GM23338 (cell line): Measurements from ENCODE around the gene RAB43. TPM values are rescaled to one million over a fixed set of nuclear protein-coding genes. Genes with fewer than 3 reads are reported as not detected.

Experiments
- ATAC-seq: fragments of 200-7000 bp; cut with Tn5 transposase; 3 replicates; pipeline ENCODE4 v1.9.1; 2020
- DNase-seq: peaks from one replicate; pipeline ENCODE4 v3.0.0-alpha.2; 2015; ENCODE audit warnings: low spot score
- H2AFZ ChIP-seq: fragments of 200-600 bp; sonication (generic); 2 replicates; pipeline ENCODE4 v1.8.0; 2016; ENCODE audit warnings: antibody characterized with exemption, mild to moderate bottlenecking, moderate library complexity
- H3F3A ChIP-seq: fragments of 200-600 bp; sonication (generic); replicated peaks from 2 replicates; pipeline ENCODE4 v1.8.0; 2017; ENCODE audit warnings: antibody characterized with exemption, mixed run types, low read depth
- H3K27ac ChIP-seq: fragments of 200-600 bp; sonication (generic); 2 replicates; pipeline ENCODE4 v1.6.1; 2016; ENCODE audit warnings: low read depth
- H3K27me3 ChIP-seq: fragments of 200-600 bp; sonication (generic); 2 replicates; pipeline ENCODE4 v1.8.0; 2016; ENCODE audit warnings: mild to moderate bottlenecking, mixed run types, moderate library complexity; ENCODE audit not compliant: insufficient read depth
- H3K36me3 ChIP-seq: fragments of 200-600 bp; sonication (generic); 2 replicates; pipeline ENCODE4 v1.8.0; 2016; ENCODE audit warnings: mild to moderate bottlenecking; ENCODE audit not compliant: insufficient read depth
- H3K4me1 ChIP-seq: fragments of 200-600 bp; sonication (generic); 2 replicates; pipeline ENCODE4 v1.8.0; 2016; ENCODE audit warnings: mild to moderate bottlenecking, moderate library complexity; ENCODE audit not compliant: insufficient read depth
- H3K4me2 ChIP-seq: fragments of 200-600 bp; sonication (generic); 2 replicates; pipeline ENCODE4 v1.7.1; 2017; ENCODE audit warnings: mixed run types
- H3K4me3 ChIP-seq: fragments of 200-600 bp; sonication (generic); 2 replicates; pipeline ENCODE4 v1.6.1; 2016; ENCODE audit warnings: mixed run types
- H3K79me2 ChIP-seq: fragments of 200-600 bp; sonication (generic); replicated peaks from 2 replicates; pipeline ENCODE4 v1.8.0; 2017; ENCODE audit warnings: mild to moderate bottlenecking; ENCODE audit not compliant: insufficient read depth
- H3K9me2 ChIP-seq: fragments of 200-600 bp; sonication (generic); 2 replicates; pipeline ENCODE4 v1.8.0; 2017; ENCODE audit not compliant: insufficient read depth
- H4K20me1 ChIP-seq: fragments of 200-600 bp; sonication (generic); replicated peaks from 2 replicates; pipeline ENCODE4 v1.8.0; 2017; ENCODE audit warnings: mild to moderate bottlenecking; ENCODE audit not compliant: insufficient read depth
- H3K27ac Mint-ChIP-seq: 2 replicates; pipeline ENCODE4 v1.8.0; 2020; ENCODE audit warnings: inconsistent platforms, mild to moderate bottlenecking, moderate library complexity, mixed read lengths
- H3K27me3 Mint-ChIP-seq: 3 replicates; pipeline ENCODE4 v1.8.0; 2022; ENCODE audit warnings: low read depth, mild to moderate bottlenecking, moderate library complexity, mixed read lengths, inconsistent platforms; ENCODE audit not compliant: insufficient read depth, poor library complexity
- H3K36me3 Mint-ChIP-seq: 3 replicates; pipeline ENCODE4 v1.8.0; 2021; ENCODE audit warnings: low read depth, mild to moderate bottlenecking, inconsistent platforms, moderate library complexity, mixed read lengths
- H3K4me1 Mint-ChIP-seq: 3 replicates; pipeline ENCODE4 v1.8.0; 2020; ENCODE audit warnings: mild to moderate bottlenecking, inconsistent platforms, mixed read lengths
- H3K4me3 Mint-ChIP-seq: 3 replicates; pipeline ENCODE4 v1.8.0; 2021; ENCODE audit warnings: moderate library complexity, mild to moderate bottlenecking, inconsistent platforms, mixed read lengths
- H3K9me3 Mint-ChIP-seq: 3 replicates; pipeline ENCODE4 v1.8.0; 2020; ENCODE audit warnings: moderate library complexity, mild to moderate bottlenecking, inconsistent platforms, mixed read lengths
- CREB1 ChIP-seq: fragments of 250-450 bp; sonication (Bioruptor Pico); IDR thresholded peaks from 2 replicates; pipeline ENCODE4 v1.5.0; 2020; ENCODE audit warnings: low read depth, mild to moderate bottlenecking, moderate library complexity
- EZH2 ChIP-seq: fragments of 200-600 bp; sonication (generic); IDR thresholded peaks from one replicate; pipeline ENCODE4 v1.8.0; 2017; ENCODE audit warnings: antibody characterized with exemption, mild to moderate bottlenecking, low read depth; ENCODE audit not compliant: unreplicated experiment
- EZH2phosphoT487 ChIP-seq: fragments of 200-600 bp; sonication (generic); IDR thresholded peaks from one replicate; pipeline ENCODE4 v1.8.1; 2018; ENCODE audit warnings: antibody characterized with exemption; ENCODE audit not compliant: unreplicated experiment
- JUNB ChIP-seq: IDR thresholded peaks from one replicate; pipeline ENCODE4 v1.6.1; 2016; ENCODE audit warnings: antibody characterized with exemption; ENCODE audit not compliant: unreplicated experiment
- NANOG ChIP-seq: IDR thresholded peaks from 2 replicates; pipeline ENCODE4 v1.6.1; 2016; ENCODE audit warnings: antibody characterized with exemption, borderline replicate concordance
- POLR2AphosphoS5 ChIP-seq: IDR thresholded peaks from 2 replicates; pipeline ENCODE4 v1.6.1; 2016; ENCODE audit warnings: antibody characterized with exemption, low read depth
- STAT1 ChIP-seq: IDR thresholded peaks from one replicate; pipeline ENCODE4 v1.6.1; 2016; ENCODE audit warnings: antibody characterized with exemption; ENCODE audit not compliant: unreplicated experiment
- ZNF114 ChIP-seq: fragments of 250-450 bp; sonication (Bioruptor Pico); IDR thresholded peaks from 2 replicates; pipeline ENCODE4 v1.5.0; 2020; ENCODE audit warnings: mild to moderate bottlenecking, moderate library complexity
- ZNF331 ChIP-seq: fragments of 250-450 bp; sonication (Bioruptor Pico); IDR thresholded peaks from 2 replicates; pipeline ENCODE4 v1.5.0; 2020; ENCODE audit warnings: low read depth, mild to moderate bottlenecking, moderate library complexity
- polyA plus RNA-seq: library from polyadenylated mRNA; unstranded; fragments of >200 nt; fragmentation: Nextera tagmentation; extraction: Ambion mirVana; gene quantifications from 2 replicates; pipeline ENCODE4 v1.2.1, GENCODE V29; 2016
- total RNA-seq: library from RNA; depleted of rRNA; stranded (reverse); fragments of >200 nt; shearing (Covaris generic); gene quantifications from 2 replicates; pipeline ENCODE4 v1.2.3, GENCODE V29; 2014
- TF ChIP-seq, protein P1 (sequence below): fragments of 250-450 bp; sonication (Bioruptor Pico); IDR thresholded peaks from 2 replicates; pipeline ENCODE4 v1.5.0; 2020; ENCODE audit warnings: mild to moderate bottlenecking, moderate library complexity
- TF ChIP-seq, protein P2 (sequence below): IDR thresholded peaks from one replicate; pipeline ENCODE4 v1.6.1; 2018; ENCODE audit warnings: antibody characterized with exemption; ENCODE audit not compliant: unreplicated experiment
- TF ChIP-seq, protein P3 (sequence below), 2 experiments: fragments of 200-600 bp in 1 of 2; sonication (generic) in 1 of 2; conservative IDR thresholded peaks; 2 replicates each; pipeline versions ENCODE4 v1.5.1 to v1.6.1; 2016 to 2017; ENCODE audit warnings: antibody characterized with exemption in 2 of 2, low read depth in 2 of 2, mild to moderate bottlenecking in 2 of 2, moderate library complexity in 1 of 2
- TF ChIP-seq, protein P4 (sequence below): IDR thresholded peaks from 2 replicates; pipeline ENCODE4 v1.6.1; 2016; ENCODE audit warnings: antibody characterized with exemption

The RAB43 gene
- total and polyA plus RNA-seq, 2 experiments from 2014 or later: 5.7 to 37.0 TPM

DNA sequence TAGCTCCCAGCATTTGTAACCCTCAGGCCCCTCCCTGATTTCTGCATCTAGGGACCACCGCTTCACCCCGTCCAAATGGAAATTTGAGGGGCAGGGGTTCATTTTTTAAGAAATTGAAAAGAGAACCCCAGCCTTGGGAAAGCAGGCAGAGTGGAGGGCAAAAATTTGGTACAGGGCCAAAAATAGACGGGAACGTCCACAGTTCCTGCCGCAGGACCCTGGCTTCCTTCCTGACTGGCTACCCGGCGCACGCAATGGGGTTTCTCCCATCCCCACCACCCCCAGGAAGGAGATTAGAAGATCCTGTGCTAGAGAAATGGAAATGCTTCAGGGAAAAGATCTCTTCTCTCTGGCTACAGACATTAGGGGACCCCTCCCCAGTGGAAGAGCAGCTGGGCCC lies 40.1 kb downstream of the RAB43 start:
- Mint-ChIP-seq H3K9me3 (no peaks in the 10 kb centered on the region), H3K36me3 (no peaks in the 10 kb centered on the region), H3K4me1 (no peaks in the 10 kb centered on the region), H3K27me3 (peaks cover 9% of the 10 kb centered on the region), H3K4me3 (no peak overlapping the region; the same call in 2 of the 3 replicates), H3K27ac (no peak overlapping the region; the same call in 1 of the 2 replicates)
- no peak for TF ChIP-seq ZNF331 (CRISPR knock-in tag)
- TF ChIP-seq, protein P1, sequence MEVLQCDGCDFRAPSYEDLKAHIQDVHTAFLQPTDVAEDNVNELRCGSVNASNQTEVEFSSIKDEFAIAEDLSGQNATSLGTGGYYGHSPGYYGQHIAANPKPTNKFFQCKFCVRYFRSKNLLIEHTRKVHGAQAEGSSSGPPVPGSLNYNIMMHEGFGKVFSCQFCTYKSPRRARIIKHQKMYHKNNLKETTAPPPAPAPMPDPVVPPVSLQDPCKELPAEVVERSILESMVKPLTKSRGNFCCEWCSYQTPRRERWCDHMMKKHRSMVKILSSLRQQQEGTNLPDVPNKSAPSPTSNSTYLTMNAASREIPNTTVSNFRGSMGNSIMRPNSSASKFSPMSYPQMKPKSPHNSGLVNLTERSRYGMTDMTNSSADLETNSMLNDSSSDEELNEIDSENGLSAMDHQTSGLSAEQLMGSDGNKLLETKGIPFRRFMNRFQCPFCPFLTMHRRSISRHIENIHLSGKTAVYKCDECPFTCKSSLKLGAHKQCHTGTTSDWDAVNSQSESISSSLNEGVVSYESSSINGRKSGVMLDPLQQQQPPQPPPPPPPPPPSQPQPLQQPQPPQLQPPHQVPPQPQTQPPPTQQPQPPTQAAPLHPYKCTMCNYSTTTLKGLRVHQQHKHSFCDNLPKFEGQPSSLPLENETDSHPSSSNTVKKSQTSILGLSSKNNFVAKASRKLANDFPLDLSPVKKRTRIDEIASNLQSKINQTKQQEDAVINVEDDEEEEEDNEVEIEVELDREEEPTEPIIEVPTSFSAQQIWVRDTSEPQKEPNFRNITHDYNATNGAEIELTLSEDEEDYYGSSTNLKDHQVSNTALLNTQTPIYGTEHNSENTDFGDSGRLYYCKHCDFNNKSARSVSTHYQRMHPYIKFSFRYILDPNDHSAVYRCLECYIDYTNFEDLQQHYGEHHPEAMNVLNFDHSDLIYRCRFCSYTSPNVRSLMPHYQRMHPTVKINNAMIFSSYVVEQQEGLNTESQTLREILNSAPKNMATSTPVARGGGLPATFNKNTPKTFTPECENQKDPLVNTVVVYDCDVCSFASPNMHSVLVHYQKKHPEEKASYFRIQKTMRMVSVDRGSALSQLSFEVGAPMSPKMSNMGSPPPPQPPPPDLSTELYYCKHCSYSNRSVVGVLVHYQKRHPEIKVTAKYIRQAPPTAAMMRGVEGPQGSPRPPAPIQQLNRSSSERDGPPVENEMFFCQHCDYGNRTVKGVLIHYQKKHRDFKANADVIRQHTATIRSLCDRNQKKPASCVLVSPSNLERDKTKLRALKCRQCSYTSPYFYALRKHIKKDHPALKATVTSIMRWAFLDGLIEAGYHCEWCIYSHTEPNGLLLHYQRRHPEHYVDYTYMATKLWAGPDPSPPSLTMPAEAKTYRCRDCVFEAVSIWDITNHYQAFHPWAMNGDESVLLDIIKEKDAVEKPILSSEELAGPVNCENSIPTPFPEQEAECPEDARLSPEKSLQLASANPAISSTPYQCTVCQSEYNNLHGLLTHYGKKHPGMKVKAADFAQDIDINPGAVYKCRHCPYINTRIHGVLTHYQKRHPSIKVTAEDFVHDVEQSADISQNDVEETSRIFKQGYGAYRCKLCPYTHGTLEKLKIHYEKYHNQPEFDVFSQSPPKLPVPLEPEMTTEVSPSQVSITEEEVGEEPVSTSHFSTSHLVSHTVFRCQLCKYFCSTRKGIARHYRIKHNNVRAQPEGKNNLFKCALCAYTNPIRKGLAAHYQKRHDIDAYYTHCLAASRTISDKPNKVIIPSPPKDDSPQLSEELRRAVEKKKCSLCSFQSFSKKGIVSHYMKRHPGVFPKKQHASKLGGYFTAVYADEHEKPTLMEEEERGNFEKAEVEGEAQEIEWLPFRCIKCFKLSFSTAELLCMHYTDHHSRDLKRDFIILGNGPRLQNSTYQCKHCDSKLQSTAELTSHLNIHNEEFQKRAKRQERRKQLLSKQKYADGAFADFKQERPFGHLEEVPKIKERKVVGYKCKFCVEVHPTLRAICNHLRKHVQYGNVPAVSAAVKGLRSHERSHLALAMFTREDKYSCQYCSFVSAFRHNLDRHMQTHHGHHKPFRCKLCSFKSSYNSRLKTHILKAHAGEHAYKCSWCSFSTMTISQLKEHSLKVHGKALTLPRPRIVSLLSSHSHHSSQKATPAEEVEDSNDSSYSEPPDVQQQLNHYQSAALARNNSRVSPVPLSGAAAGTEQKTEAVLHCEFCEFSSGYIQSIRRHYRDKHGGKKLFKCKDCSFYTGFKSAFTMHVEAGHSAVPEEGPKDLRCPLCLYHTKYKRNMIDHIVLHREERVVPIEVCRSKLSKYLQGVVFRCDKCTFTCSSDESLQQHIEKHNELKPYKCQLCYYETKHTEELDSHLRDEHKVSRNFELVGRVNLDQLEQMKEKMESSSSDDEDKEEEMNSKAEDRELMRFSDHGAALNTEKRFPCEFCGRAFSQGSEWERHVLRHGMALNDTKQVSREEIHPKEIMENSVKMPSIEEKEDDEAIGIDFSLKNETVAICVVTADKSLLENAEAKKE: no peak
- no peak for TF ChIP-seq JUNB
- TF ChIP-seq, protein P2, sequence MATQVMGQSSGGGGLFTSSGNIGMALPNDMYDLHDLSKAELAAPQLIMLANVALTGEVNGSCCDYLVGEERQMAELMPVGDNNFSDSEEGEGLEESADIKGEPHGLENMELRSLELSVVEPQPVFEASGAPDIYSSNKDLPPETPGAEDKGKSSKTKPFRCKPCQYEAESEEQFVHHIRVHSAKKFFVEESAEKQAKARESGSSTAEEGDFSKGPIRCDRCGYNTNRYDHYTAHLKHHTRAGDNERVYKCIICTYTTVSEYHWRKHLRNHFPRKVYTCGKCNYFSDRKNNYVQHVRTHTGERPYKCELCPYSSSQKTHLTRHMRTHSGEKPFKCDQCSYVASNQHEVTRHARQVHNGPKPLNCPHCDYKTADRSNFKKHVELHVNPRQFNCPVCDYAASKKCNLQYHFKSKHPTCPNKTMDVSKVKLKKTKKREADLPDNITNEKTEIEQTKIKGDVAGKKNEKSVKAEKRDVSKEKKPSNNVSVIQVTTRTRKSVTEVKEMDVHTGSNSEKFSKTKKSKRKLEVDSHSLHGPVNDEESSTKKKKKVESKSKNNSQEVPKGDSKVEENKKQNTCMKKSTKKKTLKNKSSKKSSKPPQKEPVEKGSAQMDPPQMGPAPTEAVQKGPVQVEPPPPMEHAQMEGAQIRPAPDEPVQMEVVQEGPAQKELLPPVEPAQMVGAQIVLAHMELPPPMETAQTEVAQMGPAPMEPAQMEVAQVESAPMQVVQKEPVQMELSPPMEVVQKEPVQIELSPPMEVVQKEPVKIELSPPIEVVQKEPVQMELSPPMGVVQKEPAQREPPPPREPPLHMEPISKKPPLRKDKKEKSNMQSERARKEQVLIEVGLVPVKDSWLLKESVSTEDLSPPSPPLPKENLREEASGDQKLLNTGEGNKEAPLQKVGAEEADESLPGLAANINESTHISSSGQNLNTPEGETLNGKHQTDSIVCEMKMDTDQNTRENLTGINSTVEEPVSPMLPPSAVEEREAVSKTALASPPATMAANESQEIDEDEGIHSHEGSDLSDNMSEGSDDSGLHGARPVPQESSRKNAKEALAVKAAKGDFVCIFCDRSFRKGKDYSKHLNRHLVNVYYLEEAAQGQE: no peak
- no peak for TF ChIP-seq ZNF114
- no peak for TF ChIP-seq NANOG
- no peak for TF ChIP-seq EZH2
- TF ChIP-seq CREB1 (CRISPR knock-in tag): no peak
- TF ChIP-seq POLR2AphosphoS5: no peak
- TF ChIP-seq, protein P3, sequence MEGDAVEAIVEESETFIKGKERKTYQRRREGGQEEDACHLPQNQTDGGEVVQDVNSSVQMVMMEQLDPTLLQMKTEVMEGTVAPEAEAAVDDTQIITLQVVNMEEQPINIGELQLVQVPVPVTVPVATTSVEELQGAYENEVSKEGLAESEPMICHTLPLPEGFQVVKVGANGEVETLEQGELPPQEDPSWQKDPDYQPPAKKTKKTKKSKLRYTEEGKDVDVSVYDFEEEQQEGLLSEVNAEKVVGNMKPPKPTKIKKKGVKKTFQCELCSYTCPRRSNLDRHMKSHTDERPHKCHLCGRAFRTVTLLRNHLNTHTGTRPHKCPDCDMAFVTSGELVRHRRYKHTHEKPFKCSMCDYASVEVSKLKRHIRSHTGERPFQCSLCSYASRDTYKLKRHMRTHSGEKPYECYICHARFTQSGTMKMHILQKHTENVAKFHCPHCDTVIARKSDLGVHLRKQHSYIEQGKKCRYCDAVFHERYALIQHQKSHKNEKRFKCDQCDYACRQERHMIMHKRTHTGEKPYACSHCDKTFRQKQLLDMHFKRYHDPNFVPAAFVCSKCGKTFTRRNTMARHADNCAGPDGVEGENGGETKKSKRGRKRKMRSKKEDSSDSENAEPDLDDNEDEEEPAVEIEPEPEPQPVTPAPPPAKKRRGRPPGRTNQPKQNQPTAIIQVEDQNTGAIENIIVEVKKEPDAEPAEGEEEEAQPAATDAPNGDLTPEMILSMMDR (conservative IDR thresholded peaks at IDR 0.05; ENCODE audit: low read depth in 2 of 2): no peak
- TF ChIP-seq STAT1: no peak
- TF ChIP-seq EZH2phosphoT487: no peak
- TF ChIP-seq, protein P4, sequence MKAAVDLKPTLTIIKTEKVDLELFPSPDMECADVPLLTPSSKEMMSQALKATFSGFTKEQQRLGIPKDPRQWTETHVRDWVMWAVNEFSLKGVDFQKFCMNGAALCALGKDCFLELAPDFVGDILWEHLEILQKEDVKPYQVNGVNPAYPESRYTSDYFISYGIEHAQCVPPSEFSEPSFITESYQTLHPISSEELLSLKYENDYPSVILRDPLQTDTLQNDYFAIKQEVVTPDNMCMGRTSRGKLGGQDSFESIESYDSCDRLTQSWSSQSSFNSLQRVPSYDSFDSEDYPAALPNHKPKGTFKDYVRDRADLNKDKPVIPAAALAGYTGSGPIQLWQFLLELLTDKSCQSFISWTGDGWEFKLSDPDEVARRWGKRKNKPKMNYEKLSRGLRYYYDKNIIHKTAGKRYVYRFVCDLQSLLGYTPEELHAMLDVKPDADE: no peak
- H3K4me3 ChIP-seq: no peak overlapping the region
- H3K27me3 ChIP-seq: no peaks in the 10 kb centered on the region
- no peaks in the 10 kb centered on the region for H3K9me2 ChIP-seq
- no peaks in the 10 kb centered on the region for H3K36me3 ChIP-seq
- no peak for DNase-seq
- no peak overlapping the region for H3K27ac ChIP-seq
- ATAC-seq: no peak
- no peak overlapping the region for H2AFZ ChIP-seq
- H3K4me2 ChIP-seq: no peak overlapping the region
- H3K79me2 ChIP-seq: no peaks in the 10 kb centered on the region
- H4K20me1 ChIP-seq: no peaks in the 10 kb centered on the region
- no peaks in the 10 kb centered on the region for H3K4me1 ChIP-seq
- H3F3A ChIP-seq: no peaks in the 10 kb centered on the region
